H9 (cell line): ENCODE measurements around the gene KAZALD1. TPM values are rescaled to one million over a fixed set of nuclear protein-coding genes. Genes with fewer than 3 reads are reported as not detected.

Experiments used
- DNase-seq: peaks from one replicate; pipeline ENCODE4 v3.0.0-alpha.2; 2017
- H2AFZ ChIP-seq: one replicate; pipeline ENCODE4 v1.6.1; 2013; ENCODE audit warnings: mild to moderate bottlenecking, low read length, control low read depth, moderate library complexity
- H2AK5ac ChIP-seq: 2 replicates; pipeline ENCODE4 v1.6.1; 2013; ENCODE audit warnings: low read length, control low read depth, mixed read lengths; ENCODE audit not compliant: insufficient read length
- H2BK120ac ChIP-seq: one replicate; pipeline ENCODE4 v1.6.1; 2013; ENCODE audit warnings: low read depth, mild to moderate bottlenecking, low read length, control low read depth, inconsistent platforms; ENCODE audit not compliant: poor library complexity, severe bottlenecking
- H2BK12ac ChIP-seq: 2 replicates; pipeline ENCODE4 v1.6.1; 2013; ENCODE audit warnings: low read length, control low read depth, mixed read lengths, low read depth; ENCODE audit not compliant: insufficient read length
- H2BK15ac ChIP-seq: 2 replicates; pipeline ENCODE4 v1.6.1; 2013; ENCODE audit warnings: low read depth, low read length, control low read depth
- H2BK20ac ChIP-seq: one replicate; pipeline ENCODE4 v1.6.1; 2013; ENCODE audit warnings: low read depth, mild to moderate bottlenecking, low read length, control low read depth, inconsistent platforms; ENCODE audit not compliant: poor library complexity, severe bottlenecking
- H2BK5ac ChIP-seq: 2 replicates; pipeline ENCODE4 v1.6.1; 2013; ENCODE audit warnings: low read length, control low read depth, mixed read lengths; ENCODE audit not compliant: insufficient read length
- H3K14ac ChIP-seq: 2 replicates; pipeline ENCODE4 v1.6.1; 2013; ENCODE audit warnings: low read length, control low read depth; ENCODE audit not compliant: insufficient read depth
- H3K18ac ChIP-seq: 2 replicates; pipeline ENCODE4 v1.6.1; 2013; ENCODE audit warnings: low read depth, mild to moderate bottlenecking, mixed read lengths, low read length, control low read depth; ENCODE audit not compliant: insufficient read length
- H3K23ac ChIP-seq: 2 replicates; pipeline ENCODE4 v1.6.1; 2013; ENCODE audit warnings: low read length, control low read depth, mixed read lengths, low read depth; ENCODE audit not compliant: insufficient read length
- H3K23me2 ChIP-seq: 2 replicates; pipeline ENCODE4 v1.6.1; 2013; ENCODE audit warnings: low read depth, mild to moderate bottlenecking, mixed read lengths, low read length, control low read depth; ENCODE audit not compliant: insufficient read length, poor library complexity, severe bottlenecking
- H3K27ac ChIP-seq: 2 replicates; pipeline ENCODE4 v1.5.1; 2013; ENCODE audit warnings: low read length, control low read depth, mixed read lengths, low read depth; ENCODE audit not compliant: insufficient read length
- H3K27me3 ChIP-seq: 2 replicates; pipeline ENCODE4 v1.6.1; 2013; ENCODE audit warnings: low read length, control low read depth, inconsistent platforms; ENCODE audit not compliant: insufficient read depth
- H3K4ac ChIP-seq: 2 replicates; pipeline ENCODE4 v1.6.1; 2013; ENCODE audit warnings: low read depth, mild to moderate bottlenecking, control low read depth, inconsistent platforms, low read length, moderate library complexity
- H3K4me1 ChIP-seq: 2 replicates; pipeline ENCODE4 v1.6.1; 2013; ENCODE audit warnings: low read length, control low read depth, inconsistent platforms; ENCODE audit not compliant: insufficient read depth
- H3K4me2 ChIP-seq: 2 replicates; pipeline ENCODE4 v1.6.1; 2013; ENCODE audit warnings: low read length, control low read depth, mixed read lengths; ENCODE audit not compliant: insufficient read length, insufficient read depth
- H3K56ac ChIP-seq: 2 replicates; pipeline ENCODE4 v1.6.1; 2013; ENCODE audit warnings: low read depth, mild to moderate bottlenecking, mixed read lengths, low read length, control low read depth; ENCODE audit not compliant: insufficient read length
- H3K79me1 ChIP-seq: 2 replicates; pipeline ENCODE4 v1.6.1; 2013; ENCODE audit warnings: low read depth, mild to moderate bottlenecking, moderate library complexity, low read length, control low read depth, inconsistent platforms; ENCODE audit not compliant: insufficient read depth, poor library complexity, severe bottlenecking
- H3K79me2 ChIP-seq: 2 replicates; pipeline ENCODE4 v1.6.1; 2013; ENCODE audit warnings: low read length, control low read depth, inconsistent platforms; ENCODE audit not compliant: insufficient read depth
- H3K9ac ChIP-seq: 2 replicates; pipeline ENCODE4 v1.6.1; 2013; ENCODE audit warnings: low read length, control low read depth, mixed read lengths; ENCODE audit not compliant: insufficient read length; ENCODE audit errors: extremely low read depth
- H3K9me3 ChIP-seq: one replicate; pipeline ENCODE4 v1.6.1; 2013; ENCODE audit warnings: low read depth, low read length, inconsistent platforms; ENCODE audit not compliant: control insufficient read depth
- H3T11ph ChIP-seq: one replicate; pipeline ENCODE4 v1.6.1; 2013; ENCODE audit warnings: mild to moderate bottlenecking, low read length, control low read depth, inconsistent platforms
- H4K20me1 ChIP-seq: one replicate; pipeline ENCODE4 v1.6.1; 2013; ENCODE audit not compliant: control insufficient read depth, insufficient read length, insufficient read depth
- H4K5ac ChIP-seq: 2 replicates; pipeline ENCODE4 v1.6.1; 2013; ENCODE audit warnings: low read depth, mild to moderate bottlenecking, mixed read lengths, low read length, control low read depth; ENCODE audit not compliant: insufficient read length
- H4K8ac ChIP-seq: replicated peaks from 2 replicates; pipeline ENCODE4 v1.6.1; 2013; ENCODE audit warnings: low read length, control low read depth, mixed read lengths, low read depth; ENCODE audit not compliant: insufficient read length
- H4K91ac ChIP-seq: 2 replicates; pipeline ENCODE4 v1.6.1; 2013; ENCODE audit warnings: low read depth, mild to moderate bottlenecking, moderate library complexity, mixed read lengths, low read length, control low read depth; ENCODE audit not compliant: insufficient read length
- H3K27ac Mint-ChIP-seq, 3 experiments: 2 replicates in 2 of 3; 3 replicates in 1 of 3; pipeline ENCODE4 v1.8.0; 2020 to 2021; ENCODE audit warnings: mixed read lengths in 3 of 3, mild to moderate bottlenecking in 1 of 3, moderate library complexity in 1 of 3
- H3K27me3 Mint-ChIP-seq: 2 replicates; pipeline ENCODE4 v1.8.0; 2021; ENCODE audit warnings: low read depth, mild to moderate bottlenecking, moderate library complexity, mixed read lengths
- H3K36me3 Mint-ChIP-seq, 3 experiments: 2 replicates in 2 of 3; 3 replicates in 1 of 3; pipeline ENCODE4 v1.8.0; 2020 to 2021; ENCODE audit warnings: low read depth in 3 of 3, mixed read lengths in 3 of 3; ENCODE audit not compliant: insufficient read depth in 1 of 3
- H3K4me1 Mint-ChIP-seq, 2 experiments: 2 replicates each; pipeline ENCODE4 v1.8.0; 2020; ENCODE audit warnings: mixed read lengths in 2 of 2
- H3K4me3 Mint-ChIP-seq, 2 experiments: 2 replicates in 1 of 2; 3 replicates in 1 of 2; pipeline ENCODE4 v1.8.0; 2020 to 2021; ENCODE audit warnings: mild to moderate bottlenecking in 2 of 2, mixed read lengths in 2 of 2, moderate library complexity in 1 of 2
- H3K9me3 Mint-ChIP-seq, 2 experiments: 2 replicates in 1 of 2; 3 replicates in 1 of 2; pipeline ENCODE4 v1.8.0; 2020; ENCODE audit warnings: mild to moderate bottlenecking in 2 of 2, mixed read lengths in 2 of 2, moderate library complexity in 1 of 2
- CTCF ChIP-seq: fragments of 200-600 bp; sonication (generic); conservative IDR thresholded peaks from 3 replicates; pipeline ENCODE4 v1.8.0; 2021; ENCODE audit warnings: antibody characterized with exemption, mild to moderate bottlenecking
- WGBS: extraction: QIAGEN DNeasy Blood & Tissue Kit; methylation state at CpG from one replicate; pipeline ENCODE4 v1.1.7; 2013; ENCODE audit warnings: missing lambda C conversion rate, low lambda C conversion rate, mixed read lengths; ENCODE audit not compliant: insufficient read length; ENCODE audit errors: extremely low coverage; 5-methylcytosine and 5-hydroxymethylcytosine counted together
- long read RNA-seq: library from polyadenylated mRNA; unstranded; transcript quantifications from one replicate; pipeline ENCODE4 v2.0.0, GENCODE V29; 2020
- total RNA-seq: library from RNA; stranded (reverse); gene quantifications from 2 replicates; pipeline ENCODE4 v1.2.1, GENCODE V29; 2021

Gene KAZALD1
- total RNA-seq, result 2.9 and 3.6 TPM in 2 replicates
- long read RNA-seq, partial matches to known transcripts, result 1 of 5 reads
- long read RNA-seq, other reads (novel, unspliced or antisense), result 3 of 5 reads

- H4K20me1 ChIP-seq, result no peaks in the 10 kb centered on the region
- H3K9ac ChIP-seq, result peak within 1 kb of the TSS; percentile 96
- peak; percentile 79 for DNase-seq
- H2BK5ac ChIP-seq, result no peak within 1 kb of the TSS
- H3K79me2 ChIP-seq, result no peaks in the 10 kb centered on the region
- peak within 1 kb of the TSS; percentile 98 for H3K4me2 ChIP-seq
- peak within 1 kb of the TSS; percentile 85 for H3K18ac ChIP-seq
- H3K23ac ChIP-seq, result no peak within 1 kb of the TSS
- H3K79me1 ChIP-seq, result no peaks in the 10 kb centered on the region
- H3K4me1 Mint-ChIP-seq, result peaks cover 31 to 38% of the 10 kb centered on the region in 2 experiments
- H3K36me3 Mint-ChIP-seq, result peaks cover 0 to 5% (median 0%) of the 10 kb centered on the region in 3 experiments; a peak in 3 of 7 replicates
- no CpG with 5 or more reads among the region's 31 CpGs for WGBS
- H3K27me3 Mint-ChIP-seq, result peaks cover 53% of the 10 kb centered on the region
- peaks cover 33% of the 10 kb centered on the region for H3K23me2 ChIP-seq
- H2AK5ac ChIP-seq, result no peak within 1 kb of the TSS
- no peak within 1 kb of the TSS for H4K5ac ChIP-seq
- H4K91ac ChIP-seq, result no peak within 1 kb of the TSS
- peaks cover 45% of the 10 kb centered on the region for H3K27me3 ChIP-seq
- no peak within 1 kb of the TSS for H2BK120ac ChIP-seq
- peak within 1 kb of the TSS; percentile 35 for H3K27ac ChIP-seq
- no peak for TF ChIP-seq CTCF
- H3K4me1 ChIP-seq, result no peaks in the 10 kb centered on the region; the same call in 1 of the 2 replicates
- no peak within 1 kb of the TSS for H3K4ac ChIP-seq
- H3K56ac ChIP-seq, result no peak within 1 kb of the TSS
- H3T11ph ChIP-seq, result no peak within 1 kb of the TSS
- peak within 1 kb of the TSS; percentile 96 to 99 (median 98); a peak in 5 of 7 replicates for H3K27ac Mint-ChIP-seq
- no peak within 1 kb of the TSS for H2BK20ac ChIP-seq
- H2AFZ ChIP-seq, result no peak within 1 kb of the TSS
- no peaks in the 10 kb centered on the region for H3K9me3 ChIP-seq
- H4K8ac ChIP-seq, result no peak within 1 kb of the TSS
- no peak within 1 kb of the TSS for H2BK15ac ChIP-seq
- H3K9me3 Mint-ChIP-seq, result no peaks in the 10 kb centered on the region; a peak in 1 of 5 replicates
- no peak within 1 kb of the TSS for H2BK12ac ChIP-seq
- H3K4me3 Mint-ChIP-seq, result peak within 1 kb of the TSS; percentile 93 to 96
- peak within 1 kb of the TSS; percentile 74 for H3K14ac ChIP-seq
These were observed at the start of gene KAZALD1 for GRCh38 chr10:101061624-101062231. Gene KAZALD1, plus strand, starts transcription at chr10:101061989. Its CDS starts 604 bp downstream, at chr10:101062593.
